Small intestine (tissue), 7 donors: ENCODE measurements around the gene IGF2. TPM values are rescaled to one million over a fixed set of nuclear protein-coding genes. Genes with fewer than 3 reads are reported as not detected.

Experiments used
- DNase-seq, 2 donors: peaks; one replicate each; pipeline versions ENCODE4 v3.0.0 to v3.0.0-alpha.2; 2013
- FAIRE-seq: peaks from 2 replicates; lab custom pipeline; 2012; peaks lifted over from hg19 to GRCh38; lab: Jason Lieb, UNC
- H3K27ac ChIP-seq, 3 donors: one replicate each; pipeline ENCODE4 v1.5.1; 2013; ENCODE audit warnings: low read length in 2 of 3, mild to moderate bottlenecking in 2 of 3, control low read depth in 1 of 3, inconsistent platforms in 1 of 3, low read depth in 1 of 3, moderate library complexity in 1 of 3
- H3K27me3 ChIP-seq, 3 donors: one replicate each; pipeline ENCODE4 v1.6.1; 2013; ENCODE audit warnings: low read length in 3 of 3, inconsistent platforms in 1 of 3; ENCODE audit not compliant: control insufficient read depth in 3 of 3, insufficient read depth in 3 of 3
- H3K36me3 ChIP-seq, 3 donors: one replicate each; pipeline ENCODE4 v1.6.1; 2013; ENCODE audit warnings: low read length in 3 of 3, inconsistent platforms in 1 of 3, low read depth in 1 of 3, mild to moderate bottlenecking in 1 of 3, moderate library complexity in 1 of 3; ENCODE audit not compliant: control insufficient read depth in 3 of 3, insufficient read depth in 2 of 3
- H3K4me1 ChIP-seq, 3 donors: one replicate each; pipeline ENCODE4 v1.6.1; 2013; ENCODE audit warnings: low read length in 2 of 3, inconsistent platforms in 1 of 3, low read depth in 1 of 3, mild to moderate bottlenecking in 1 of 3, moderate library complexity in 1 of 3; ENCODE audit not compliant: control insufficient read depth in 3 of 3, insufficient read depth in 2 of 3
- H3K4me3 ChIP-seq, 3 donors: one replicate each; pipeline ENCODE4 v1.5.1; 2013; ENCODE audit warnings: low read length in 3 of 3, control low read depth in 1 of 3, inconsistent platforms in 1 of 3, low read depth in 1 of 3, mild to moderate bottlenecking in 1 of 3, moderate library complexity in 1 of 3
- H3K9me3 ChIP-seq, 2 donors: one replicate each; pipeline ENCODE4 v1.6.1; 2013; ENCODE audit warnings: low read depth in 1 of 2, low read length in 1 of 2; ENCODE audit not compliant: control insufficient read depth in 2 of 2, insufficient read depth in 1 of 2
- WGBS, 3 donors: extraction: QIAGEN DNeasy Blood & Tissue Kit; methylation state at CpG; one replicate each; pipeline ENCODE4 v1.1.7; 2013; 5-methylcytosine and 5-hydroxymethylcytosine counted together
- polyA plus RNA-seq, 4 donors: library from polyadenylated mRNA; stranded (reverse) in 3 of 4; unstranded in 1 of 4; fragments of 200-250 nt in 3 of 4; fragments of 120-200 nt in 1 of 4; gene quantifications; one replicate each; pipeline versions ENCODE4 v1.2.1 to v1.2.3, GENCODE V29; 2013
- donor health status: healthy with polysubstance abuse.
- donor health status: control.
- donor health status: control.
- donor health status: Bipolar disorder and iron deficiency.
- donor health status: healthy.

IGF2 gene
- polyA plus RNA-seq, 4 donors = 0.45 to 183 (median 10.6) TPM

DNA sequence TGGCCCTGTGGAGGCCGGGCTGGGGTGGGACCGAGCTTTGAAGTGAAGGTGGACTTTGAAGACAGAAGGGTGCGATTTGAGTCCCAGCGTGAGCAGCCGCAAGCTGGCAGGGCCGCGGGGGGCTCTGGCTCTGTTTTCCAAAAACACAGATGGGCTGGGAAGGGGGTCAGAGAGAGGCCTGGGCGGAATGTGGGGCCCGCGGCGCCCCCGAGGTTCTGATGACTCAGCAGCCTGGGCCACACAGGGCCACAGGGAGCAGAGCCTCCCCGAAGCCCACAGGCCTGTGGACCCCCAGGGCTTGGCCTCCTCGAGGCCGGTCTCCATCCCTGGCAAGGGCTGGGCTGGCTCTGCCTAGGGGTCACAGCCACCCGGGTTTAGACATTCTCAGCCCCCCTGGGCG, 15.7 kb upstream of the IGF2 start:
- WGBS, 3 donors = 76 to 83% (median 78%) methylated on average over 17 of the region's 17 CpGs
- DNase-seq (no peak), FAIRE-seq (no peak)
- no peak overlapping the region for H3K4me3 ChIP-seq
- H3K27ac ChIP-seq = no peak overlapping the region
- H3K9me3 ChIP-seq = no peaks in the 10 kb centered on the region
- H3K4me1 ChIP-seq = peaks cover 0 to 5% (median 0%) of the 10 kb centered on the region in 3 donors
- H3K27me3 ChIP-seq = peaks cover 0 to 16% (median 5%) of the 10 kb centered on the region in 3 donors
- no peaks in the 10 kb centered on the region for H3K36me3 ChIP-seq

DNA sequence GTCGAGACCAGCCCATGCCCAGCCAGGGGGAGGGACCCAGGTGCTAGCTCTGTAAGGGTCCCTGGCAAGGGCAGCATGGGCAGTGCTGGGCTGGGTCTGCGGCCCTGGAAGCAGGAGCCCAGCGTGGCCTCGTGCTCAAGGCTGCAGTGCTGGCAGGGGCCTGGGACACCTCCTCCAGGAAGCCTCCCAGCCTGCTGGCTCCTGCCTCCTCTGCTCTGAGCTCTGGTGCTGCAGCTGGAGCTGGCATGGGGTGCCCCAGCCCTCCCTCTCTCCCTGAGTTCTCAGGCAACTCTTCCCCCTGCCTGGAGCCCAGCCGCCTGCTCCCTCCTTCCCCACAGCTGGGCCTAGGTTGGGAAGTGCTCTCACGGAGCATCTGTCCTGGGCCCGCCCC, 15.0 kb upstream of the IGF2 start:
- Histone ChIP-seq H3K27me3 (peaks cover 2 to 23% (median 7%) of the 10 kb centered on the region in 3 donors), H3K27ac (no peak overlapping the region), H3K4me1 (peaks cover 0 to 5% (median 0%) of the 10 kb centered on the region in 3 donors), H3K36me3 (no peaks in the 10 kb centered on the region), H3K4me3 (no peak overlapping the region), H3K9me3 (no peaks in the 10 kb centered on the region)
- FAIRE-seq = no peak
- DNase-seq = no peak
- 71 to 83% (median 71%) methylated on average over 7 of the region's 7 CpGs for WGBS, 3 donors

DNA sequence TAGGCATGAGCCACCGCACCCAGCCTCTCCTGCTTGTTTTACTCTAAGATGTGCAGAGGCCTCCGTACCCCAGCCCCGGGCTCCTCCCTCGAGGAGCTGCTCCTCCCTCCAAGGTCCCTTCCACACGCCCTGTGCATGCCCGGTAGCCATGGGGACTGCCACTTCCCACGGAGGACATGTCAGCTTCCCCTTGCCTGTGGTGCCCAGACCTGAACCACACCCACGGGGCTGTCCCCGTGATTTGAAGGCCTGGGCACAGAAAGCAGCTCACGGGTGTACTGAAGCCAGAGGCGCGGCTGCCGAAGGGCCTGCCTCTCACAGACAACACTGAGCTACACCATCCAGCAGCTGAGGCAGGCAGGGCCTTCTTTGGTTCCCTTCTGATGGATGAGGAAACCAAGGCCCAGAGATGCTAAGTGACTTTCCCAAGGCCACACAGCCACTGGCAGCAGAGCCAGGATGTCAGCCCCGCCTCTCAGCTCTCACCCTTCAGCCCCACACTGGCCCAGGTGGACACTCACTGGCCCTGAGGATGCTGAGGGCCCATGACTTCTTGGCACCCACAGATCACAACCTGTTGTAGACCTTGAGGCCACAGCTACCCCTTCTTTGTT, 14.5 kb upstream of the IGF2 start:
- FAIRE-seq = no peak
- Histone ChIP-seq H3K4me3 (no peak overlapping the region), H3K36me3 (no peaks in the 10 kb centered on the region), H3K4me1 (peaks cover 0 to 5% (median 0%) of the 10 kb centered on the region in 3 donors), H3K9me3 (no peaks in the 10 kb centered on the region), H3K27ac (no peak overlapping the region), H3K27me3 (peaks cover 2 to 28% (median 7%) of the 10 kb centered on the region in 3 donors)
- 32 to 62% (median 41%) methylated on average over 14 of the region's 14 CpGs for WGBS, 3 donors
- DNase-seq = no peak

DNA sequence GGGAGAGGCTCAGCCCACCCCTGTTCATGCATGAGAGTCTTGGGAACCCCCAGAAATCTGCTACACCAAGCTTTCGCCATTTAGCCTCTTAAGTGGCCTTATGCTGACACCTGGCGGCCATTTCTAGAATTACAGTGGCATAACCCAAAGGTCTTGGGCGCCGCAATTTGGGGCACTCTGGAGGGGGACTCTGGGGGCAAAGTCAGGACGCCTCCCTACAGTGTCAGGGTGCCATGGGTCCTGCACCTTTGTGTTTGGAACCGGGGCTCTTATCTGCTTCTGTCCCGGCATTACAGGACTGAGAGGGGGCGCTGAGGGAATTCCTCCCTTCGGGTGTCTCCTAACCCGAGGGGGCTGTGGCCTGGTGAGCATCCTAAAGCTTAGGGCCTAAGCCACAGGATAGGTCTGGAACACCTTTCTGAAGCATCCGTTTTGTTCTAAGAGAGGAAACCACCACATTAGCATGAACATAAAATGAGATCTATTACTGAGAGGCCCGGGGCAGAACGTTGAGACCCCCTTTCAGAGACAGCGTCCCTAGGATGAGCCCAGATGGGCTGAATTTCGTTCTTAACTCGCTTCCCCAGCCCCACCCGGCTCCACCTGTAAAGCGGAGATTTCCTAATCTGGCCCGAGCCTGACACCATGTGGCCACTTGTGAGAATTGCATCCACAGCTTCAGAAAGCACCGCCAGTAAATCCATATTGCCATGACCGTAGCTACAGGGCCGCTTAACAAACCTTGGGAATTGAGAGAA, 12.5 kb upstream of the IGF2 start:
- peaks cover 6 to 48% (median 15%) of the 10 kb centered on the region in 3 donors for H3K27me3 ChIP-seq
- no peaks in the 10 kb centered on the region for H3K9me3 ChIP-seq
- no peak for FAIRE-seq
- DNase-seq = peak; percentile 75 to 88
- 2 to 3% (median 2%) methylated on average over 22 of the region's 22 CpGs for WGBS, 3 donors
- peaks cover 0 to 5% (median 0%) of the 10 kb centered on the region in 3 donors for H3K4me1 ChIP-seq
- peak overlapping the region in 1 of 3 donors; percentile 31 for H3K27ac ChIP-seq
- no peak overlapping the region for H3K4me3 ChIP-seq
- no peaks in the 10 kb centered on the region for H3K36me3 ChIP-seq

DNA sequence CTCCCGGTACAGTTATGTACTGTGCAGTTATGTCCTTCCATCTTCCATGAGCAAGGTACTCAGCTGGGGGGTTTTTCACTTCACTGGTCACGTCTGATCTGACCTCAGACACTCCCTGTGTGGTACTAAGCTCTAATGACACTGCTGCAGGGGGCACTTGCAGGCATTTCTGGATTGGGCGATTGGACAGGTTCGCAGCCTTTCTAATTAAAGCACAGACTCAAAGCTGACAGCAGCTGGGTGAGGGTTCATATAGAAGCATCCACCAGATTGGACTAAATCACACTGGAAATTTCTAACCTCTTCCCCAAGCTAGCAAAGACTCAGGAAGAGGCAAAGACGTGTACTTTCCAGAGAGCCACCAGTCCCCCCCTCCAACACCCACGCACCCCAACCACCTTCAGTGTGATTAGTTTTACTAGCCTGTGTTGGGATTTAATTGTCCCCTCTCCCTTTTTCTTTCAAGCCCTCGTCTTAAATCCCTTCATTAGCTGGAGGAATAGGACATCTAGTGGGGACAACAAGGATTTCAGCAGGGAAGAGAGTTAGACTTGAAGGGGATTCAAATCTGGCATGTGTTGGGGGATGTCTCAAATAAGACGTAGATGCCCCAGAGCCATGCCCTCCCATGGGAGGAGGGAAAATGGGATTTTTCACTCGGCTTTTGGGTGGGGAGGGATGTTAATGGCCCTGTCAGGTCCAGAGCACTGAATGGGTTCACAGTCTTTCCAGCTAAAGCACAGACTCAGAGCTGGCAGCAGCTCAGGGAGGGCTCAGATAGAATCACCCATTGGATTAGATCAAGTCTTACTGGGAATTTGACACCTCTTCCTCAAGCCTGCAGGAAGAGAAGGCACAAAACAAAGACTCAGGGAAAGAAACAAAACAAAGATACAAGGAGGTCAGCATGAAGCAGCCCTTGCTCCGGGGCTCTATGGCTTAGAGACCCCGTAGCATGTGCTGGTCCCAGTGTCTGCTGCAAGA, 11.0 kb upstream of the IGF2 start:
- peak in 1 of 2 donors; percentile 49 for DNase-seq
- Histone ChIP-seq H3K4me1 (peaks cover 0 to 5% (median 0%) of the 10 kb centered on the region in 3 donors), H3K9me3 (no peaks in the 10 kb centered on the region), H3K4me3 (no peak overlapping the region), H3K27ac (no peak overlapping the region), H3K36me3 (no peaks in the 10 kb centered on the region), H3K27me3 (peaks cover 10 to 59% (median 27%) of the 10 kb centered on the region in 3 donors)
- 18 to 35% (median 30%) methylated on average over 11 of the region's 11 CpGs for WGBS, 3 donors
- no peak for FAIRE-seq

DNA sequence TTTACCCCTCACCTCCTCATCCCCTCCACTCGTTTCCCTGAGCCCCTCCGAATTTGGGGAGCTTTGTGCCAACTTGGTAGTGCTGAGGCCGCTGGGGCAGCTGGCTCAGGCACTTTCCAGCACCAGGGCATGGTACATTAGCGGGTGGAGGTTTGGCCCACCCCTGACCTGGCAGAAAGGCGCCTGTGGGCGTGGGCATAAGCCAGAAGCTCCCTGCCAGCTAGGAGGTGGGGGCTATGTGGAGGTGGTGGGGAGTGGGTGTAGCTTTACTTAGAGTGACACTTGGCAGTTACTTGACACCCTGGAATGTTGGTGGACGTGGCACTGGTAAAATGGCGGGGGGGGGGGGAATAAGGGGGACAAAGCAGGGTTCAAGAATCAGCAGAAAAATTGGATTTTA, 10.3 kb upstream of the IGF2 start:
- H3K27me3 ChIP-seq = peaks cover 10 to 66% (median 32%) of the 10 kb centered on the region in 3 donors
- H3K4me3 ChIP-seq = no peak overlapping the region
- peaks cover 0 to 5% (median 0%) of the 10 kb centered on the region in 3 donors for H3K4me1 ChIP-seq
- no peaks in the 10 kb centered on the region for H3K36me3 ChIP-seq
- H3K9me3 ChIP-seq = no peaks in the 10 kb centered on the region
- H3K27ac ChIP-seq = no peak overlapping the region
- FAIRE-seq (no peak), DNase-seq (no peak)
- WGBS, 3 donors = 27 to 65% (median 30%) methylated on average over 8 of the region's 8 CpGs

DNA sequence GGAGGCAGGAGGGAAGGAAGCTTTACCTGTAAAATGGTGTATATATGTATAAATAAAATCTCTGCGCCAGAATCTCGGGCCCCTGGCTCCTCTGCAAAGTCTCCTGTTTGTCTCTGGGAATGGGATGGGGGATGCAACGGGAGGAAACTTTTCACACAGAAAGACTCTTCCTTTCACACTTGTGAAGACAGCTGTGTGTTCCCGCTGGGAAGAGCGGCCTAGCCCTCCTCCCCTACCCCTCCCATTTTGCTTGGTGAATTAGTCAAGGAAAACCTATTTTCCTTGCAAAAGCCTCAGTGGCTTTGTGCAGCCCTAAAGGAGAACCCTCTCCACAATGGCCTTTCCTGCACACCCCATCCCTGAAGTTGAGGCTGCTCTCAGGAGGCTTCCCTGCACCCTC, 9.4 kb upstream of the IGF2 start:
- whole genome bisulfite sequencing, 3 donors = 41 to 50% (median 42%) methylated on average over 5 of the region's 5 CpGs
- peaks cover 17 to 74% (median 34%) of the 10 kb centered on the region in 3 donors for H3K27me3 ChIP-seq
- DNase-seq (no peak), FAIRE-seq (no peak)
- no peaks in the 10 kb centered on the region for H3K9me3 ChIP-seq
- H3K36me3 ChIP-seq = no peaks in the 10 kb centered on the region
- H3K4me1 ChIP-seq = peaks cover 0 to 8% (median 0%) of the 10 kb centered on the region in 3 donors
- H3K4me3 ChIP-seq = no peak overlapping the region
- H3K27ac ChIP-seq = no peak overlapping the region

DNA sequence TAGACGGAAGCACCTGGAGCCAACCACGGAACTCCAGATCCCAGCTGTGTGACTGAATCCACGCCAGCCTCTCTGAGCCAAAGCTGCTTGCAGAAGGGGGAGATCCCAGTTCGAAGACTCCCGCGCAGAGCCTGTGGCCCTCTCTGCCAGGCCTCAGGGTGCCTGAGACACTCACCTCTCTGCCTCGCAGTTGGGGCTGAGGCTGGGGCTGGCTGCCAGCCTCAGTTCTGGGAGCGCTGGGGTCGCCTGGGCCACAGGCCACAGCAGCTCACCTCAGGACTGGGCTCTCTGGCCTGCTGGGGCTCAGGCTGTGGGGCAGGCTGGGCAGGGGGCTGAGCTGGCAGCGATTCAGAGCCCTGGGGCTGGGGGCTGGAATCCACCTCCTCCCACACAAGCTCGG, 8.2 kb upstream of the IGF2 start:
- Histone ChIP-seq H3K27me3 (peaks cover 17 to 86% (median 43%) of the 10 kb centered on the region in 3 donors), H3K4me1 (peaks cover 0 to 8% (median 0%) of the 10 kb centered on the region in 3 donors), H3K4me3 (no peak overlapping the region), H3K36me3 (no peaks in the 10 kb centered on the region), H3K27ac (no peak overlapping the region), H3K9me3 (no peaks in the 10 kb centered on the region)
- WGBS, 3 donors = 39 to 44% (median 39%) methylated on average over 11 of the region's 11 CpGs
- no peak for FAIRE-seq
- no peak for DNase-seq
